Smooth muscle cell of the brain vasculature (primary cell): Measurements from ENCODE around the gene CCDC86.
"Not testable (repeated sequence)": the region's sequence is repeated elsewhere in the genome, so short reads cannot be mapped to it uniquely, and the experiment has no call there.

Experiments used
- DNase-seq: peaks from one replicate; pipeline ENCODE4 v3.0.0-alpha.2; 2012; ENCODE audit warnings: low read depth, low spot score

Gene CCDC86, protein sequence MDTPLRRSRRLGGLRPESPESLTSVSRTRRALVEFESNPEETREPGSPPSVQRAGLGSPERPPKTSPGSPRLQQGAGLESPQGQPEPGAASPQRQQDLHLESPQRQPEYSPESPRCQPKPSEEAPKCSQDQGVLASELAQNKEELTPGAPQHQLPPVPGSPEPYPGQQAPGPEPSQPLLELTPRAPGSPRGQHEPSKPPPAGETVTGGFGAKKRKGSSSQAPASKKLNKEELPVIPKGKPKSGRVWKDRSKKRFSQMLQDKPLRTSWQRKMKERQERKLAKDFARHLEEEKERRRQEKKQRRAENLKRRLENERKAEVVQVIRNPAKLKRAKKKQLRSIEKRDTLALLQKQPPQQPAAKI

DNA sequence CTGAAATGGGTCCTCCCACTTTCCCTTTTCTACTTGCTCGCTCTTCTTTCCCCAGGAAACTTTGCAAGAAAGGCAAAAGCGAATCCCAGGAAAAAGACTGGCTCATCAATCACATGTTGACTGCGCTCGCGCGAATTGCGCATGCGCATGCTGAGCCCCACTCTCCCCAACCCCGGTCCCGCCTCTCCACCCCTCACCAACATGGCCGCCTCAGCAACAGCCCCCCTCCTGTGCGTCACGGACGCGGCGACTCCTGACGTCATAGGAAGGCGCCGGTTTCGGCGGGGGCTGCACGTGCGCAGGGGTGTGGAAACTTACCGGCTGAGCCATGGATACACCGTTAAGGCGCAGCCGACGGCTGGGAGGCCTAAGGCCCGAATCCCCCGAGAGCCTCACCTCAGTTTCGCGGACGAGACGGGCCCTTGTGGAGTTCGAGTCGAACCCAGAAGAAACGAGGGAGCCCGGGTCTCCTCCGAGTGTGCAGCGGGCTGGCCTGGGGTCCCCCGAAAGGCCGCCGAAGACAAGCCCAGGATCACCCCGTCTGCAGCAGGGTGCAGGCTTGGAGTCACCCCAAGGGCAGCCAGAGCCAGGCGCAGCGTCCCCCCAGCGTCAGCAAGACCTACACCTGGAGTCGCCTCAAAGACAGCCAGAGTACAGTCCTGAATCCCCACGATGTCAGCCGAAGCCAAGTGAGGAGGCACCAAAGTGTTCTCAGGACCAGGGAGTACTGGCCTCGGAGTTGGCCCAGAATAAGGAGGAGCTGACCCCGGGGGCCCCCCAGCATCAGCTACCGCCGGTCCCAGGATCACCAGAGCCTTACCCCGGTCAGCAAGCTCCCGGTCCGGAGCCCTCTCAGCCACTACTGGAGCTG lies at the start of gene CCDC86:
Gene CCDC86 (plus strand): TSS at position 317 of the 871 bp plus-strand sequence. CDS start 12 bp downstream, at position 329.
- DNase-seq = peak; percentile 90

DNA sequence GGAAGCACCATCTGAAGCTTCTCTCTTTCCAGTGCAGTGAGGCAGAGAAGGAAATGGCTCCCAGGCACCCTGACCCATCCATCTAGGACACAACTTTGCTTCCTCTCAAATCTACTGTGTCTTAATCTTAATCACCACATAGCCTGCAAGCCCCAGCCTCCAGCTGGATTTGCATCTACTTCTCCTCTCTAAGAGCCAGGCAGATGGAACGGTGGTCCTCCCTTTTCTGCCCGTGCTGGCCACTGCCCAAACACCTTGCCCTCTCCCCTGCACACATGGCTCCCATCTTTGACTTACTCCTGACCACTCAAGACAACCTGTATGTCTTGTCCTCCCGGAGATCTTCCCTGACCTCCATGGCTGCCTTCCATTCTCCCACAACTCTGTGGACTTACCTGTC lies 49.4 kb upstream of the CCDC86 start:
- DNase-seq = no peak

DNA sequence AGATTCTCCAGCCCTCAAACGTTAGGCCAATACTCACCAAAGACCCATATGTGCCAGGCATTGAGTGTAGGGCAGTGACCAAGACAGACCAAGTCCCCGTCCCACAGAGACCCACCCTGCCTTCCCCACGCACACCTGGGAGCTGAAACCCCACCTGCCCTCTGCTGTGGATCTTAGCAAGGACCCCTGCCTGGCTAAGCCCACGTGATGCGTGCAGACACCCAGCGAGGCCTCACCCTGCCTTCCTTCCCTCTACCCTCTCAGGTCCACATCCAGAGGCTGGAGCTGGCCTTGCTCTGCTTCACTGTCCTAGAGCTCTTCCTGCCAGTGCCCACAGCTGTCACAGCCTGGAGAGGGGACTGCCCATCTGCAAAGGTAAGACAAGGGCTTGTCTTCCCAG lies 46.6 kb upstream of the CCDC86 start:
- no peak for DNase-seq

DNA sequence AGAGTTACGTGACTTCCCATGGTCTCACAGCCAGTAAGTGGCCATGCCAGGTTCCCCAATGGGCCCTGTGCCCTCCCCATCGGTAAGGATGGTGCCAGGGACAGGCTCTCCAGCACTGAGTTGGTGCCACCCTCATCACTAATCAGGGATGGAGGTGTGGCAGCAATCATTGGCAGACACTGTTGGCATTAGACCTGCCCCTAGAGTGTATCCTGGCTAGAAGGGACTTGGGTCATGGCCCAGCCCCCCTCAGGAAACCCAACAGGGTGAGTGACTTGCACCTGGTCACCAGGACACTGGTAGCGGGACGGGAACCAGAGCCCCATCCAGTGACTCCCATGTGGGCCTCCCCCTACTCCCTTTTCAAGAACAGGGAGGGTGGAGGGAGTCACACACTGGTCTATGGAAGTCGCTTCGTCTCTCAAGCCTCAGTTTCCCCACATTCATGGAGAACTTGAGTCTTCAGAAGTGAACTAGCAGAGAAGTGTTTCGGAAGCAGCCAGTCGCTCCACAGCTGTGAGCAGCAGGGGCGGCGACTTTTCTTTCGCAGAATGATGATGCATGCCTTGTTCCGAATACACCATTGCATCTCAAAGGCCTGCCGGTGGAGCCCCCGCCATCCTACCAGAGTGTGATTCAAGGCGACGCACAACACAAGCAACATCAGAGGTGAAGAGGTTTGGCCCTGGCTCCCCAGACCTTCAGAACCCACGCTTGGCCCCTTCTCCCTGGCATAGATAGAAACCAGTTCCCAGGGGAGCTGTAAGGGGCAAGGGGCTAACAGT lies 43.9 kb upstream of the CCDC86 start:
- DNase-seq = no peak

DNA sequence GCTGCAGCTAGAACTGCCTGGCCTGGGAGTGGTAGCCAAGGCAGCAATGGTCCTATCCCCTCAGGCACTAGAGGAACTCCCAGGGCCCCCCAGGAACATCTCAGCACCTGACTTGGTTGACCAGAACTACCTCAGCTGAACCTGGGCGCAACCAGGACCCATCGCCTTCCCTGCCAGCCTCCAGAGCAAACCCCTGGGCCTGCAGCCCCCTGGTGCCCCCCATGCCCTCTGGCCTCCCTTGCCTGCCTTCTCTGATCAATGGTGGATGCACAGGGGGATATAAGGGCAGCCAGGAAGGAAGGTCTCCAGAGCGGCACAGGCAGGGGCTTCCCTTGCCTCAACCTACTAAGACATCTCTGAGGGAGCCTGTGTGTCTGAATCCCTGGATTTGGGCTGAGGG lies 43.3 kb upstream of the CCDC86 start:
- DNase-seq = no peak

DNA sequence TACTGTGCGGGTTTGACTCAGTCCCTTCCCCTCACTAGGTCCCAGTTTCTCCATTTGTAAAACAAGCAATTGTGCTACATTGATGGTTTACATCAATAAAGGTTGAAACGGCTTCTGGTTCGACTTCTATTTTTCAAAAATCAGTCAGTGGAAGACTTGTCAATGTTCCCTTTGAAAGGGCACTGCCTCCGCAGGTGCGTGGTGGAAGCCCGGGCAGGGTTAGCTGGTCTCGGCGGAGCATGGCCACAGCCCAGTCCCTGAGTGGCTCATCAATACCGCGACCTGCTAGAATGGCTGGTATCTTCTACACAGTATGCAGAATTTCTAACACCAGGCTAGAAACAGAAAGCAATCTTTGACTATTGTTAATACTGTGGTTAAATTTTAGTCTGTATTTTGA lies 40.7 kb upstream of the CCDC86 start:
- no peak for DNase-seq

DNA sequence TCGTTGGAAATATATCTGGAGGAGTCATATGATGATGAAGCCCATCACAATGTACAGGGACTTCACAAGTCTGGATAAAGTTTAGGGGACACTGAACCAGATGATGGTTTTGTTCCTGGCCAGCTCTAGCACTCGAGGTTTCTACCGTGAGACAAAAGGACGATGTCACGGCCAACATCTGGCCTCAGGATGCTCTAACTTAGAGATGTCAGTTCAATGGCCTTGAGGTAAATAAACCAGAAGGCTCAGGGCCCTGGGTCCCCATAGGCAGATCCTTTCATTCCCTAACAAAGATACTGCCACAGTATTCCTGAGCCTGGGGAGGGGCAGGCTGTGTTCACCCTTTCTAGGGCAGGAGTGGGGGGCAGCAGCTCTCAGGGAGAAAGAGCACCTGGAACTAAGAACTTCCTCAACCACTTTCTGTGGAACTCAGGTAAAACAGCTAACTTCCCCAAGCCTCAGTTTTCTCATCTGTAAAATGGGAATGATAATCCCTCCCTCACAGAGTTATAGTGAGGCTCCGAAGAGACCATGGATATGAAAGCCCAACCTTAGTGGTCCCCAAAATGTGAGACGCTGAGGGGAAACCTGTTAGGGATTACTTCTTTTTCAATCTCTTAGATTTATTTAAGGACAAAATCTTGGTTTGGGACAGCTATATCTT lies 38.5 kb upstream of the CCDC86 start:
- DNase-seq = no peak

DNA sequence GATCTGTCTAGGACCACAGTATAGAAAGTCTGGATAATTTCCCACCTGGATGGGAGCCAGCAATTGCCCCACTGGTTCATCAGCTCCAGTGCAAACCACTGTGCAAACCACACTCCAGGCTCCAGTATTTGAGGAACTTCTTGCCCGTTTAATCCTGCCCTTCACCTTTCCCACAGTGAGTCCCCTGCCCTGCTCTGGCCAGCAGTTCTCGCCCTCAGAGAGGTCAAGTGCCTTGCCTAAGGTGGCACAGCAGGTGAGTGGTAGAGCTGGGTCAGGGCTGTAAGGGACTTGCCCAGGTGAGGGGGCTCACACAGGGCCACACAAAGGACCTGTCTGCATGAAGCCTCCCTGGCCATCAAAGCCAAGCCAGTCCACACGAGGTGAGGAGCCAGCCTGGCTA lies 32.7 kb upstream of the CCDC86 start:
- no peak for DNase-seq

DNA sequence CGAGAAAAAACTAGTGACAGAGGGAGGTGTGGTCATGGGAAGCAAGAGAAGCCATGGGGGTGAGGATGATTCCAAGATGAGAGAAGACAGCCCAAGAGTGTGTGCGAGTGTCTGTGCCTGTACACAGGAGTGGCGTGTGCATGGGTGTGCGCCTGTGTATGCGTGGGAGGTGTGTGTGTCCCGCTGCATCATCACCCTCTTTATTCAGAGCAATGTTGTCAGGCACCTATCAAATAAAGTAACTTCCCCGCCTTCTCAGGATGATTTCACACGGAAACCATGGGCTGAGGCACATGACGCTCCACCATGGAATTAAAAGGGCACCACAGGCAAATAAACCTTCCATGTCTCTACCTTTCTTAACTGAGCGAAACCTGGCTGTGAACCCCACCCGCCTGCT lies 32.2 kb upstream of the CCDC86 start:
- no peak for DNase-seq

DNA sequence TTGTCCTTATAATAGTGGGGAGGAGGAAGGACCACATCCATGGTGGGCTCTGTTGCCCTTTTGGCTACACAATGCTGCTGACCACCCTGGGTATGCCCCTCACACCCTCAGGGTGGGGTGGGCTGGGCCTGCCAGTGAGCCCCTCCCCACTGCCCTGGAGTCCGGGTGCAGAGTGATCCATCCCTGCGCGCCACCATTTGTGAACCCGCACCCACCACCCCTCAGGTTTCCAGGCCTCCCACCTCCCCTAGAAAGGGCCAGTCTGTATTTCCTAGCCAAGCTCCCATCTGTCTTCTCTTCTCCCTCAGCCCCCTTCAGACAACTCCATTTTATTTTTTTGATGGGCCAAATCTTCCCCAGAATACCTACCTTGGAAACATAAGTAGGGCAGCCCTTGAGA lies 31.8 kb upstream of the CCDC86 start:
- no peak for DNase-seq

DNA sequence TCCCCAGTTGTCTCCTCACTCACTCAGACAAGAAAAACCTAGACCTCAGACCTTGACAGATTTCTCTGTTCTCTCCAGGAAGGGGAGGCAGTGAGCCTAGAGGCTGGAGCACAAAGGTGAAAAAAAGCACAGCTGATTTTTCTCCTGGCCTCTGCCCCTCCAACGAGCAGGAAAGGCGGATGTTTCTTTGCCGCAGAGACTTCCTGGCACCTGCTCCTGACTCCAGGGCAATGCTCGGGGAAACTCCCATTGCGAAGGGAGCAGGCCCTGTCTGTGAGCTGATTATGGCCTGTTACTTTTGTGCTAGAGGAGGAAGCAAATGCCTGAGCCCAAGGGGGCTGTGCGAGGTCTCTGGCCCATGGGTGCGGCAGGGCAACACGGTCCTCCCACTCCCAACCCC lies 31.3 kb upstream of the CCDC86 start:
- no peak for DNase-seq

DNA sequence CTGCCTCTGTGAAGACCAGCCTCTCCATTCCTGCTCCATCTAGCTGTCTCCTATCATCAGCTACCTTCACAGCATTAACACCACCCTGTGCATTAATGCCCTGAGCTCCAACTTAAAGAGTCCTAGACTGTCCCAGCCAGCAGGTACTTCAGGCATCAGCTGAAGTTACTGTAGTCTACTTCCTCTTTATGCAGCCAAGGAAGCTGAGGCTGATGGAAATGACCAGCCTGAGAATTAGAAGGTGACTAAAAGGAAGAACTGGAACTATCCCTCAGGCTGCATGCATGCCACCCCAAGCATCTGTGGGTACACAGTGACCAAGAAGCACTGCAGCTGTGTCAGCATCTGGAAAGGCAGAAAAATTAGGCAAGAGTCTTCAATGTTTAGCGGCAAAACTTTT lies 28.6 kb upstream of the CCDC86 start:
- no peak for DNase-seq

DNA sequence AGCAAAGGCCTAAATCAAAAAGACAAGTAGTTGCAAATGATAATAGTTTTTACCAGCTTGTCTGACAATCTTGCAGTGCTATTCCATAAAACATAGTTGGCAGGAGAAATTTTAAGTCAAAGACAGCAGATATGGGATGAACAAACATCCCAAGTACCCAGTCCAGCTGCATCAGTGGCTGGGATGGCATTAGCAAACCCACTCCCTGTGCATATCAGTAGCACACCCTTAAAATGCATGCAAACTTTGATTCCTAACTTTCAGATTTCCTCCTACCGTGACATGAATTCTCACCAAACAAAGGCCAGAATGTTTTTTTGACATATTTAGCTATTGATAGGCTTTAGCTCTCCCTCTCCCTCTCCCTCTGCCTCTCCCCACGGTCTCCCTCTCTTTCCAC lies 27.8 kb upstream of the CCDC86 start:
- no peak for DNase-seq

DNA sequence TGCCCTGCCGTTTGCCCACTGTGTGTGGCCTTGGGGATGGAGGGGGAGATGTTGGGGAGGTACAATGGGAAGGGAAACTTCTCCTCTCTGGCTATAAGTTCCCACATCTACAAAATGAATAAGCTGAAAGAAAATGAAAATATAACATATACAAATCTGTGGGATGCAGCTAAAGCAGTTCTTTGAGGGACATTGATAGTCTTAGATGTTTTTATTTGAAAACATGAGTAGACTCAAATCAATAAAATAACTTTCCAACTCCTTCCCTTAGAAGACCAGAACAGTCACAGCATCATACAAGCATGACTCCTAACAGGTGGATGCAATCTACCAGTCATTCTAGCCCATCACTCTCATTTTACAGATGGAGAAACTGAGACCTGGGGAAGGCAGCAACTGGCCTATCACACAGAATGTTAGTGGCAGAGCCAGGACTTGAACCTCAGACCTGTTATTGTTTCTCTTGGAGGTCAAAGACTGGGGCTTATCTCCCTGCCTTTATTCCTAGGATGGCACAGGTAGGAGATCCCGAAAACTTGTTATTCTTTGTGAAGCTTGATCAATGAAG lies 25.2 kb upstream of the CCDC86 start:
- DNase-seq = no peak

DNA sequence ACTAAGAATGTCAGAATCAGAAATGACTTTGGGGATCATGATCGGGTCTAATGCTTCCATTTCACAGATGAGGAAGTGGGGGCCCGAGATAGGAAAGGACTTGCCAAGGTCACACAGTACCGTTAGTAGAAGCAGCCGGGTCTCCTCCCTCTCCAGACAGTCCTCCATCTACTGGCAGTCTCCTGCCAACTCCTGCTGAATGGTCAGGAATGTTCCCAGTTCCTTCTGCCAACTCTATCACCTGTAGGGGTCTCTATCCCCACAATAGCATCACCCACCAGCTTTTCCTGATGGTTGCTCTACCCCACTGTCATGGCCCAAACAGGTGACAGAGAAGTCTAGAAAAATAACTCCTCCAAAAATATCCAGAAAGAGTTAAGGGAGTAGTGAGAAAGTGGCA lies 23.9 kb upstream of the CCDC86 start:
- no peak for DNase-seq

DNA sequence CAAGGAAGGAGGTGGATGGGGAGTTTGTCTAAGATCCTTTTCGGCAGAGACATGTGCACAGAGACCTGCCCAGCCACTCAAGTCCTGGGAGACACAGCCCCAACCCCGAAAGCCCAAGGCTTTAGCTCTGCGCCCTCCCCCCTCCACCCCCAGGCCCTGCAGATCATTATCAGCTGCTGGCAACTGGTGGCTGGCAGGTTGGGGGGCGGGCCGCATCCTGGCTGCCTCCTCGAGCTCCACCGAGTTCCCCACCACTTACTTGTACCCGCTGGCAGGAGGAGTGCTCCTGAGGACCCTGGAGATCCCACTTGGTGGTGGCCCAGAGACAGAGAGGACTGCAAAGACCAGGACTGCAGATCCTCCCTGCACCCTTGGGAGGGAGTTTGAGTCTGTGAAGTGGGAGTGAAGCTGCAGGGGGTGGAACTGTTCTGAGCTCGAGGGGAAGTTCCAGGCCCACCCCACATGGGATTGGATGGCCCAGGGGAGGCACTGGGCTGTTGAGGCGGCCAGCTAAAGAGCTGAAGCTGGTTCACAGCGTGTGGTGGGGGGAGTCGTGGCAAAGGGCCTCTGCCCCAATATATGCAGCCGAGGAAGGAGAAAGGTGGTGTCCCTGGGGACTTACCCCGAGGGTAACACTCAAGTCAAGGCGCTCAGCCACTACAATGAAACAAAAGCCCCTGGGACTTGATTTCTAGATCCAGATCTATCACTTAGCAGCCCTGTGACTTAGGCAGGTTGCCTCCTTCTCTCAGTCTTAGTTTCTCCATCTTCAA lies 19.9 kb upstream of the CCDC86 start:
- DNase-seq = no peak

DNA sequence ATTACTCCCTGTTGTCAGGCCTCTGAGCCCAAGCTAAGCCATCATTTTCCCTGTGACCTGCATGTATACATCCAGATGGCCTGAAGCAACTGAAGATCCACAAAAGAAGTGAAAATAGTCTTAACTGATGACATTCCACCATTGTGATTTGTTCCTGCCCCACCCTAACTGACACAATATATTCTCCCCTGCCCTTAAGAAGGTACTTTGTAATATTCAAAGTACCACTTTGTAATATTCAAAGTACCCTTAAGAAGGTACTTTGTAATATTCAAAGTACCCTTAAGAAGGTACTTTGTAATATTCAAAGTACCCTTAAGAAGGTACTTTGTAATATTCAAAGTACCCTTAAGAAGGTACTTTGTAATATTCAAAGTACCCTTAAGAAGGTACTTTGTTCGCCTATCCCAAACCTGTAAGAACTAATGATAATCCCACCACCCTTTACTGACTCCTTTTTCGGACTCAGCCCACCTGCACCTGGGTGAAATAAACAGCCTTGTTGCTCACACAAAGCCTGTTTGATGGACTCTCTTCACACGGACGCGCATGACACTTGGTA lies 18.1 kb upstream of the CCDC86 start:
- DNase-seq = not testable (repeated sequence)

DNA sequence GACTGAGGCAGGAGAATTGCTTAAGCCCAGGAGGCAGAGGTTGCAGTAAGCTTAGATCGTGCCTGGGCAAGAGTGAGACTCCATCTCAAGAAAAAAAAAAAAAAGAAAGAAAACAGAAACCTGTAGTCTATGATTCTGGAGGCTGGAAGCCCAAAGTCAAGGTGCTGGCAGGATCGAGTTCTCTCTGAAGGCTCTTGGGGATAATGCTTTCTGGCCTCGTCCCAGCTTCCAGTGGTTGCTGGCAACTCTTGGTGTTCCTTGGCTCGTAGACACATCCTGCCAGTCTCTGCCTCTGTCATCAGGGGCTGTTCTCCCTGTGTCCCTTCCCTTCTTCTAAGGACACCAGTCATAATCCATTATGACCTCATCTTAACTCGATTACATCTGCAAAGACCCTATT lies 16.8 kb upstream of the CCDC86 start:
- DNase-seq = no peak

DNA sequence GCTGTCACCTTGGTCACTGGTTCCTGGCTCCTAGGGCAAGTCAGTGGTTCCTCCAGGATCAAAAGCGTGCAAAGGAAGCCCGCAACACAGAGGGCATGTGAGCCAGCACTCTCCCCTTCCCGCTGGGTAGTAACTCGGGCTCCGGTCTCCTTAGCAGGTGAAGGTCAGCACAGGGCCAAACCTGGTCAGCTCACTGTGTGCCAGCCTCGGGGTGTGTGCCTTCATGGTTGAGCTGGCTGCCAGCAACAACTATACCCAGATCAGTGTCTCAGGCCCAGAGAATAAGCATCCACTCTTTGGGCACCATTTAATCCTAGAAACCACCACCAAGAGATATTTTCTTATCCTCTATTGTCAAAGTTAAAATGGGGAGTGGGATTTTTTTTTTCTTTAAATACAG lies 16.1 kb upstream of the CCDC86 start:
- DNase-seq = no peak

DNA sequence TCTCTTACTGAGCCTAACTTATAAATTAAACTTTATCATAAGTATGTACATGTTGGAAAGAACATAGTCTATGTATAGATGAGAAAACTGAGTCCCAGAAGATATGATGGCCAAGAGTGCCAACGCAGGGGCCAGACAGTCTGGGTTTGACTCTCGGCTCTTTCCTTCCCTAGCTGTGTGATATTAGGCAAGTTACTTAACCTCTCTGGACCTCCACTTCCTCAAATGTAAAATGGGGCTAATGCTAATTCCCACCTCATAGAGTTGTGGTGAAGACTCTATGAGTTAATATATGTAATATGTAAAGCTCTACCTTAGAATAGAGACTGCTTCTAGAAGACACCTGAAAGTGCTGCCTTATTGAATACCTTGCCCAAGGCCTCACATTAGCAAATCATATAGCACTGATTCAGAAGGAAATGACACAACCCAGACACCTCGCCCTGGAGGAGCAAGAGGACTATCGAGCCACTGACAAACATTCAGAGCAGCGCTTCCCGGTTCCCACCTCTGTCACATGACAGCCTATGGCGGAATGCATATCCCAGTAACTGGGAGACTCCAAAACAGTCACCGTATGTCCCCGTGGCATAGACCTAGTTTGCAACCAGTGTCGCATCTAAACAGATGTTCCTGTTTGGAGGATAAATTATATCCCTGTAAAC lies 11.3 kb upstream of the CCDC86 start:
- no peak for DNase-seq
